Measurements from ENCODE around the gene CRYBG2. TPM values are rescaled to one million over a fixed set of nuclear protein-coding genes. Genes with fewer than 3 reads are reported as not detected.

CRYBG2 gene
- total RNA-seq, 1 donor from 2014 or later = 13.7 TPM

DNA sequence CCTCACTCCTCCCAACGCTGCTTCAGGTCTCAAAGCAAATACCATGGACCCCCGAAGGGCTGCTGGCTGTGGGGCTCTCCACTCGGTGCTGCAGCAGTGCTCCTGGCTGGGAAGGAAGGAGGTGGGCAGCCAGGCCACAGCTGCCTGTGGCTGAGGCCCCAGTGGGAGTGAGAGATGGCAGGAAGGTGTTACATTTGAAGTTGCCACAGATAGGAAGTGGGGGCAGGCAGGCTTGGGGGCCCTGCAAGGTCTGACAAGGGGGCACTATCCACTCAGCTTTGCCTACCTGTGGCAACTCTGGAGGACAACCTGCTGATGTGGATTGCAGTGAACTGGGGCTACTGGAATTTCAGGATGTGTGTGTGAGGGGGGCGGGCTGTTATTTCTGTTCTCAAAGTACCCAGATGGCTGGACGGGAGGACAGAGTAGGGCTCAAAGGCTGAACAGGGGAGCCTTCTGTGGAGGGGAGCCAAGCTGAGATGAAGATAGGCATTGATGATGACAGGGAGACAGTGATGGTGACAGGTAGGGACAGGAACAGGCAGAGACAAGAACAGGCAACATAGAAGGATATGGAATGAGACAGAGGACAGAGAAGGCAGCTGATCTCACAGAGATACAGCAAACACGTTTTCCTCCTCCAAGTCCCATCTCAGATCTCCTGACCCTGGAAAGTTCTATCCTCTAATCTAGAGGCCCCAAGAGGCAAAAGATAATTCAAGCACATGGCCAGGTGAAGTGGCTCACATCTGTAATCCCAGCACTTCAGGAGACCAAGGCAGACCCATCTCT is 16.9 kb upstream of the CRYBG2 start:
- DNase-seq = no peak

DNA sequence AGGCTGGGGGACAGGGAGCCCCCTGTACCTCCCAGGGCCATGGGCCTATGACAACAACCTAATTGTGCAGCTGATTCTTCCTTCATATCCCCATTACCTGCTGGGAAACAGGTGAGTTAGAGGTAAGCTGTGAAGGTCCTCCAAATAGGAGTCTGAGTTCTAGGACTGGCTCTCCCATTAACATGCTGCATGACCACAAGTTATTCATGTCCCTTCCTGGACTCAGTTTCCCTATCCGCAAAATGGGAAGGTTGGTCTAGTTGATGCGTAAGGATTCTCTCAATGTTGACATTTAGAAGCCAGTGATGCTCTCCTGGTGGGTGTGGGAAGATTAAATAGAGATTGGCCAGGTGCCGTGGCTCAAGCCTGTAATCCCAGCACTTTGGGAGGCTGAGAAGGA is 14.6 kb upstream of the CRYBG2 start:
- no peak for DNase-seq

DNA sequence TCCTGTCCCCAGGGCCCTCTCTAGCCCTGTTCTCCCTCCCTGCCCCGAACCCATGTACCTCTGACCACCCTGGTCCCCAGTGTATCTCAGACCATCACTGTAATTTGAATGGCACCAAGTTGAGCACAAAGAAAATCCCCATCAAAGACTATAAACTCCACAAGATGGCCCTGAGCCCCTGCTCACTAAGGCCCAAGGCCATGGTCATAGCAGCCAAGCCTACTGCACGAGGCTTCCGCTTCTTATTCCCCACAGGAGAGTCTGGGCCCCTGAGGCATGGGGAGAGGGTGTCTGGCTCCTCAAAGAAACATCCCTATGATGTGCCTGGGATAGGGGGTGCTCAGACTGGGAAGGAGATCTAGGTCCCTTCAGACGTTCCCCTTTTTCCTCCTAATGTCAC is 14.1 kb upstream of the CRYBG2 start:
- DNase-seq = no peak

DNA sequence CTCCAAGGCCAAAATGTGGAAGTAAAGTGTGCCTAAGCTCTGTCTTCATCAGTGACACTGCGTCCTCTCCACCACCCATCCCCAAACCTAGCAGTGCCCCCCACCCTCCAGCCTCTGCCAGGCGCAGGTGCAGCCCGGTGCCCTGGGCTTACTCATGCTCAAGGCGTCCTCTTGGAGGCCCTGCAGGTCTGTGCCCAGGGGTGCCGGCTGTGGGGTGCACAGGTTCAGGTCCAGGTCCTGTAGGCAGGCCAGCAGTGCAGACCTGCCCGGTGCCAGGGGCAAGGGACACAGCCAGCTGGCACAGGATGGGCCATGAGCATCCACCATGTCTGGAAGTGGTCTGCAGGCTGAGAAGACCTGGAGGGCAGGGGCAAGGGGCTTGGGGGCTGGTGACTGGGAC is 13.5 kb upstream of the CRYBG2 start:
- no peak for DNase-seq

DNA sequence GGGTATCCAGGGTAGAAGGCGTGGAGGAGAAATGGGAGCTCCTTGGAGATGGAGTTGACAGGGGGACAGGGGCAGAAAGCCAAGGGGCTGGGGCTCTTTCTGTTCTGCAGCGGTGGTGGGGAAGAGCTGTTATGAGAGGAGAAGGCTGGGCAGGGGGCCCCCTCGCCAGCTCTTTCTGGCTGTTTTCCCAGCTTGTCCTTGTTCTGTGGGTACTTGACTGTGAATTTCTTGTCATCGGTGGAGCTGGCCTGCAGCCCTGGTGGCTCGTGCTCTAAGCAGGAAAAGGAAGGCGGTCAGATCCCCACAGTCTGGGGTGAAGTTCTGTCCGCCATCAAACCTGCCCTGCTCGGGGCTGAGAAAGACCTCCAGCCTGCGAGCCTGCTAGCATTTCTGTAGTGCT is 11.0 kb upstream of the CRYBG2 start:
- DNase-seq = no peak

DNA sequence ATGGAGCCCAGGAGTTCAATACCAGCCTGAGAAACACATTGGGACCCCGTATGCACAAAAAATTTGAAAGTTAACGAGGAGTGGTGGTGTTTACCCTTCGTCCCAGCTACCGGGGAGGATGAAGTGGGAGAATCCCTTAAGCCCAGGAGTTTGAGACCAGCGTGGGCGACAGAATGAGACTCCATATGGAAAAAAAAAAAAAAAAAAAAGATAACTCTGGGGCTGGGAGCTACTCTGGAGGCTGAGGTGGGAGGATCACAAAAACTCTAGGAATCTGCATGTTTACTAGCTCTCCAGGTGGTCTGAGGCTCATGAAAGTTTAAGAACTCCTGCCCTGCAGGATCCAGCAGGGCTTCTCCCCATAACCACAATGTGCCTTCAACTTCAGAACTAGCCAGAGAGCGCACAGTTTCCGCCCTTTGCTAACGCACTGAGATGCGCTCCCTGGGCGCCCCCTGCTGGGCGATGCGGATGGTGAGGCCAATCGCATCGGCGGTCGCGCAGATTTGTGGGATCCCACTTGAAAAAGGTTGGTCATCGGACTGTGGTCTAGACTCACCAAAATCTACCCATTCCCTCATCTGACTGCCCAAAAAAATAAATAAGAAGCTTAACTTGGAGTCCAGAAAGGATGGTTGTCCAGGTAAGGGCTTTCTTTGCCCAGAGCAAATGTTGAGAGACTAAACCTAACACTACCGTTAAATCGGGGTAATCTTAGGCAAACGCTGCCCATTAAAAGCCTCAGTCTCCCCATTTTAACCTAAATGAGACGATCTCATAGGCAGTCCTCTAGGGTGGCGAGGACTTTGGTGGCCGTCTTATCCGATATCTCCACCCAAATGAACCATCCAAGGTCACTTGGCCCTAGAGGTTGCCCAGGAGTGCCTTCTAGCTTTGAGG is 9.9 kb upstream of the CRYBG2 start:
- peak; percentile 83 for DNase-seq

DNA sequence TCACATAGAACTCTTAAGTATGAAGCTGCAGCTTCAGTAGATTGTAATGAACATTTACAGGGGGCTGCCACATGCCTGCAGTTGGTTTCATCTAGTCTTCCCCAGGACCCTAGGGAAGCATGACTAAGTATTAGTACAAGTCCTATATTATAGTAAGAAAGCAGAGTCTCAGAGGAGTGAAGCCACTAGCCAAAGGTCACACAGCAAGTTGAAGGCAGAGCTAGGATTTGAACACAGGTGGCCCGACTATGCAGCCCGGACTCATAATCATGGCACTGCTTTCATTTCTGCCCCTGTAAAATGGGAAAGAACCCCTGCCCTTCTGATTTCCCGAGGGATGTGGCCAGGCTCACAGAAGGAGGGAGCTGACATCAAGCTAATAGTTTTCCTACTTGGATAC is 8.4 kb upstream of the CRYBG2 start:
- DNase-seq = no peak

DNA sequence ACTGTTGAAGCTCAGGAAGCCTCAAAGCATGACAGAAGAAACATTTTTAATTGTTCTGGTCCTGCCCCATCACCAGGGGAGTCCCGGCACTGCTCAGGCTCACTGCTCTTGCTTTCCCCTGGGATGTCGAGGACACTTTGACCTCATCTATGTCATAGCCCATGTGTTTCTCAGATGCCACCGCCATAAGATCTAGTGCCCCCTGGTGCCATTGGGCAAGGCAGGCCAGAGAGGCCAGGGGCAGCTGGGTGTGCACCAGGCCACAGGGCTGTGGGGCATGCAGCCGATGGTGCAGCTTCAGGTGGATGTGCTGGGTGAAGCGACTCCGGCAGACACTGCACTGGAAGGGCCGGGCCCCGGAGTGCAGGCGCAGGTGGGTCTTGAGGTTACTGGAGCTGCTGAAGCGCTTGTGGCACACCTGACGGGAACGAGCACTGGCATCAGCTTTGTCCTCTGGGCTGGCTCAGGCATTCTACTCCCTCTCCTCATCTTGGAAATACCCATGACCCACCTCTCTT is 7.7 kb upstream of the CRYBG2 start:
- DNase-seq = no peak

DNA sequence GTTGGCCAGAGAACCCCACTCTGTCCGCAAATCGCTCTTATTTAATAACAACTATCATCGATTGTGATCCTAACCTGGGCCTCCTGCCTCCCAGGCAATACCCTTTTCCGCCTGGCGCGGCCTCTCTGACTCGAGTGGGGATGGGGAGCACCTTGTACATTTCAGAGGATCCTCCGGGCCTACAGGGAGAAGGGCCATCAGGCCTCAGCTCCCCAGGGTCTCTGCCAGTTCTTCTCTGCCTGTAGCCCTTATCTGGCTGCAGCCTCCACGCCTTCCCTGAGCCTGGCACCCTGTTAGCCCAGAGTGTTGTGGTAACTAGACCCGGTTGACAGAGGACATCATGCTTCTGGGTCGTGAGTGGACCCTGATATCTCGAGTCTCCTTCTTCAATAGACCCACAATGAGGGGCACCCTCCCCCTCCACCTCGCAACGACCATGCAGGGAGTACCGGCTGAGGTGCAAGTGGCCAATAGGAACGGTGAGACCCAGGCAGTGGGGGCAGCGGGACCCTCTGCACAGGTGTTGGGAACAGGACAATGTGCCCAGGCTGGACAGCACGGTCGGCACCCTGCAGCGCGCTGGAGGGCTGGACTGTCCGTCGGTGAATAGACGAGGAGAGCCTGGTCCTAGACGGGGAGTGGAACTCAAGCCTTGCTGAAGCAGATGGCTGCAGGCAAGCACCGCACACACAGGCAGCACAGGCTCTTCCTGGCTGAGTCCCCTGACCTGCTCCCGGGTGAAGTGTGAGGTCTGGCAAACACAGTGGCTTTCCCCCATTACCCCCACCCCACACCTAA is 7.1 kb upstream of the CRYBG2 start:
- no peak for DNase-seq

DNA sequence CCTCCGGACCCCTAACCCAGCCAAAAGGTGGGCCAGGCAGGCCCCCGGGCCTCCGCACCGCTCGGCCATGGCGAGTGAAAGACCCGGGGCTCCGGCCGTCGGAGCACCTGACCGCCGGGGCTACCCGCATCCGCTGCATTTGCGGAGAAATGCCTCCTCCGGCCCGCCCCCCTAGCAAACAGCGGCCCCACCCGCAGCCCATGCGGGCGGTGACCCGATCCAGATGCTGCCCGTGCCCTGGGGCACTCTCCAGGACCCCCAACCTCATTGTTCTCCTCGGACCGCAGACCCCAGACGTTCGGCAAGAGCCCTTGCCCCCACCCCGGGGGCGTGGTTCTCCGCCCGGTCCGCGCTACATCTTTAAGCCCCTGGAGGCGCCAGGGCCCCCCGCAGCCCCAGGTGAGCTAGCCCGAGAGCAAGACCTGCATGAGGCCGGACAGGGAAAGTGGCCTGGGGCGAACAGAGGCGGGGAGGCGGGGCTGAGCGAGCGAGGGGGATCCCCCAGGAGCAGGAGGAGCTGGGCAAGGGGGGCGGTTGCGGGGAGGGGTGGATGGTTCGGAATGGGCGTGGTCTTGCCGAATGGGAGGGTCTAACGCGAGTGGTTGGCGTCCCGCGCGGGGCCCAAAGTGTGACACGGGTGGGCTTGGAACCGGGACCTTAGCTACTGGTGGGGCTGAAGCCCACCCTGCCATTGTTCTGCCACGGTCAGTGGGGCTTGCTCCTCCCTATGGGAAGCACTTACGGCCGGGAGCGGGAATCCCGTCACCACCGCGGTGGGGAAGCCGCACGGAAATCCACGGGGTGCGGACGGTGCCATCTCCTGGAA is 6.3 kb upstream of the CRYBG2 start:
- peak; percentile 17 for DNase-seq

DNA sequence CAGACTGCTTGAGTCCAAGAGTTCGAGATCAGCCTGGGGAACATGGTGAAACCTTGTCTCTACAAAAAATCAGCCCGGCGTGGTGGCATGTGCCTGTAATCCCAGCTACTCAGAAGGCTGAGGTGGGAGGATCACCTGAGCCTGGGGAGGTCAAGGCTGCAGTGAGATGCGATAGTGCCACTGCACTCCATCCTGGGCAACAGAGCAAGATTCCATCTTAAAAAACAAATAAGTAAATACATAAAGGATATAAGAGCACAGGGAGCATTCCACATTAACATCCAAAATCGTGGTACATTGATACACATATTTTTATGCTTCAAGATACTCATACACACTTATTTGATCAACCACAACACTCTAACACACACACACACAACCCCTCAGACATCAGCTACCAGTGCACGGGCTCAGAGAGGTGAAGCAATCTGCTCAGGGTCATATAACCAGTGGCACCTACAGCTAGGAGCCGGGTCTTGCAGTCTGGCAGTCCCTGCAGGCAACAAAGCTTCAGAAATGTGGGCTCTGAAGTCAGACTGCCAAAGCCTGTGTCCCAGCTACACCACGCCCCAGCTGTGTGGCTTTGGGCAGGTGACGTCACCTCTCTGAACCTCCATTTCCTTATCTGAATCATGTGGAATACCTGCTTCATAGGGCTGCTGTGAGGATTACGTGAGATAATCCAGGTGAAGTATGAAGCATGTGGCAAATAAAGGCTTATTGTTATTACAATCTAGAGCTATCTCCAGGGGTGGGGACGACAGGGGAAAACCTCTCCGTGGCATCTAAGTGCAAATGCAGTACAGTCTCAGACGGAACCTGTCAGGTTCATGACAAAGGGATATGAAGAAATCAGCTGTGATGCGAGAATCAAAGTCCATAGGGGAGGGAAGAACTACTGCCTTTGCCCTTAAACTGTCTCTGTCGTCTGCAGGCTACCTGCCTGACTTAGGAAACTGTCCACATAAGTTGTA is 4.8 kb upstream of the CRYBG2 start:
- DNase-seq = no peak

DNA sequence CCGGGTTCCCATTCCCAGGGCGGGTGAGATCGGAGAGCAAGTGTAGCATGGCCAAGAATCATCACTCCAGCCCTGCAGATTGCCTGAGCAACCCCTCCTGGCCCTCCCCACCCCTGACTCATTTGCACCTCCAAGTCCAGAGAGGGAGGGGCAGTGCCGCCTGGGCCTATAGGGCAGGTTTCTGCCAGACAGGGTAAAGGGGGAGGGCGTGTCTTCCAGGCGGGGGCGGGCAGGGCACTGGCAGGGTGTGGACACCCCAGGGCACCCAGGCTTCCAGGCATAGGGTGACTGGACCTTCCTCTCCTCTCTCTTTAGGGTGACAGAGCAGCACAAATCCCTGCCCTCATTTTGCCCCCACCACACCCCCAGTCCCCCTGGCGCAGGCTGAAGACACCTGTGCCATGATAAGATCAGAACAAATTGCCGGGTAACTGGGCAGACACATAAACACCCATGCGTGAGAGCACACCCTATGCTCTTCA is 3.2 kb upstream of the CRYBG2 start:
- DNase-seq = no peak

DNA sequence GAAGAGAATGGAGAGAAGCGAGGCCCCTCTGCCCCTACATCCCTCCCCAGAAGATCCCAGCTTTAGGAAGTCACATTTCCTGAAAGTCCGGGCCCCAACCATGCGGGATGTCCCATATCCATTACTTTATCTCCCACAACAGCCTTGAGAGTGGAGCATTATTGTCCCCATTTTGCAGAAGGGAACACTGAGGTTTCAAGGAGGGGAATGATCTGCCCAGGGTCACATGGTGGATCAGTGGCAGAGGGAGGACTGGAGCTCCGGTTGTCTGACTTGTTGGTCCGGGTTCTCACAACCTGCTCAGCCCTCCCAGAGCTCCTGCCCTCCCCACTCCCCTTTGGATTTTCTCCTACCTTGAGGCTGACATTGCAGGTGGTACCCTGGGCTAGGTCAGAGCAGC is 2.2 kb upstream of the CRYBG2 start:
- DNase-seq = no peak

DNA sequence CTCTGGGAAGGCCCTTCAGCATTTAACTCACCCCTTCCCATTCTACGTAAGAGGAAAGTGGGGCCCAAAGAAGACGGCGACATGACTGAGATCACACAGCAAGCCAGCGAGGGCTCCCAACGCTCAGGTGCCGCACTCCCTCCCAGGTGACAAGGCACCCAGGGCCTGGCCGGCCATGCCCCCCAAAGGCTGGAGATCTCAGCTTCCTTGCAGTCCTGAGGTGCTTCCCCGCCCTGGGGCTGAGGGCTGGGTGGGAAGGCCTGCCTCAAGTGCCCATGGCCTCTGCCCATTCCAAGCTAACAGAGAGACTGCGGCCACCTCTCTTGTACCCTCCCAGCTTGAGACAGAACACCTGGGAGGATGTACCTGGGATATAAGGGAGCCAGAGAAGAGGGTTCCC is 1.0 kb upstream of the CRYBG2 start:
- DNase-seq = no peak

DNA sequence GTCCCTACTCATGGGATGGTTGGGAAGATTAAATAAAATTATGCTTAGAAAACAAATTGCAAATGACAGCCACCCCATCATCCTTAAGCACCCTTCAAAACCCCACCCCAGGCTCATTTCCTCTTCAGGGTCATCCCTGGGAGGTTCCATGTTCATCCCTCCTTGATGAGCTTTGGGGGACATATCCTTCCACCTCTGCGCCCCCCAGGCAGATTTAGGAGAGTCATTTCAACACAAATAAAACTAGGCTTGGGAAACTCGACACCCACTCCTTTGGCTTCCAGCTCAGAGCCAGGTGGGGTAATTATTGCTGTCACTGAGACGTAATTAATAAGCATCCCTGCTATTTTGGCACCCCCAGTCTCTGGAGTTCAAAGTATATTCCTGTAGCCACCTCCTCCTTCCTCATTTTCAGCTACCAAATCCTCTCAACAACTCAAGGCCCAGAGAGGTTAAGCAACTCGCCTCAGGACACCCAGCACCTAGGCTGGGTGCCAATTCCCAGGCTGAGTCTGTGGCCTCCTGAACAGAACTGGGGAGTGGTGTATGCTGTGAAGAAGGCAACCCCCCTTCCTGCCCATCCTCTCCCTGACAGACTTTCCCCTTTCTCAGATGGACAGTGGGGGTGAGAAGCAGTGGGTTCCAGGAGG is 595 bp downstream of the CRYBG2 start:
- DNase-seq = no peak

DNA sequence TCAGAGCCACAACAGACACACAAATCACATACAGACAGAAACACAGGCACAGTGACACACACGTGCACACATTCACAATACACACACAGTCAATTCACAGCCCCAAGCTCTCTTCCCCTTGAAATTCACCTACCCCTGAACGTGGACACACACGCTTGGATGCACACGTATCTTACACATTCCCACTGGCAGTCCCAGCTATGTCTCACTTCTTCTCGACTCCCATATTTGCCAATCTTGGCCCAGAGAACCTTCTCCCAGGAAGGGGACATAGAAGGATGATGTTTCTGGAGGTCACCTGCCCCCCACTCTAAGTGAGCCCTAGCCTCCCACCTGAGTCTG is 1.6 kb downstream of the CRYBG2 start:
- DNase-seq = no peak

DNA sequence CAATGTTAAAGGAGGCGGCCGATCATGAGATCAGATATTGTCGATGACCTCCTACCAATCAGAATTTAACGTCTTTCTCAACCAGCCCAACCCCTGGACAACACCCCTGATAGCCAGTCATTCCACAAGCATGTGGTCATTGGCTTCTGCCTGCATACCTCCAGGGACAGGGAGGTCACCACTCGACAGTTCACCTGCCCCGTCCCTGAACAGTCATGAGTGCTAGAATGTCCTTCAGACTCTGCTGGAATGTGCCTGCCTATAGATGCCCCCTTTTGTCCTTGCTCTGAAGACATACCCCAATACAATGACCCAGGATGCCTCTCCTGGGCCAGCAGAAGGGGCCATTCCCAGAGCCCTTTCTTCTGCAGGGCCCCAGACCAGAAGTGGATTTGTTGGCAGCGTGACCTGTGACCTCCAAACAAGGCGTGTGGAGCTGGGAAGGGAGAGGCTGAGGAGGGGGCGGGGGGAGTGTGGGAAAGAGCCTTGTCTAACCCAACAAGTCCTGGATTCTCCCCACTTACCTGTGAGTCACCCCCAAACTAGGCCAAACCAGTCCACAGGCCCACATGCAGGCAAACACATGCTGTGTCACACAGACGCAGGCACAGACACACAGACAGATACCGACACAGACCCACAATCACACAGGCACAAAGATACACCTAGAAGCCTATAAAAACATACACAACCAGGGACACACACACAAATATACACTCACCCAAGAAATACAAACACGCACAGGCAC is 2.2 kb downstream of the CRYBG2 start:
- DNase-seq = no peak

DNA sequence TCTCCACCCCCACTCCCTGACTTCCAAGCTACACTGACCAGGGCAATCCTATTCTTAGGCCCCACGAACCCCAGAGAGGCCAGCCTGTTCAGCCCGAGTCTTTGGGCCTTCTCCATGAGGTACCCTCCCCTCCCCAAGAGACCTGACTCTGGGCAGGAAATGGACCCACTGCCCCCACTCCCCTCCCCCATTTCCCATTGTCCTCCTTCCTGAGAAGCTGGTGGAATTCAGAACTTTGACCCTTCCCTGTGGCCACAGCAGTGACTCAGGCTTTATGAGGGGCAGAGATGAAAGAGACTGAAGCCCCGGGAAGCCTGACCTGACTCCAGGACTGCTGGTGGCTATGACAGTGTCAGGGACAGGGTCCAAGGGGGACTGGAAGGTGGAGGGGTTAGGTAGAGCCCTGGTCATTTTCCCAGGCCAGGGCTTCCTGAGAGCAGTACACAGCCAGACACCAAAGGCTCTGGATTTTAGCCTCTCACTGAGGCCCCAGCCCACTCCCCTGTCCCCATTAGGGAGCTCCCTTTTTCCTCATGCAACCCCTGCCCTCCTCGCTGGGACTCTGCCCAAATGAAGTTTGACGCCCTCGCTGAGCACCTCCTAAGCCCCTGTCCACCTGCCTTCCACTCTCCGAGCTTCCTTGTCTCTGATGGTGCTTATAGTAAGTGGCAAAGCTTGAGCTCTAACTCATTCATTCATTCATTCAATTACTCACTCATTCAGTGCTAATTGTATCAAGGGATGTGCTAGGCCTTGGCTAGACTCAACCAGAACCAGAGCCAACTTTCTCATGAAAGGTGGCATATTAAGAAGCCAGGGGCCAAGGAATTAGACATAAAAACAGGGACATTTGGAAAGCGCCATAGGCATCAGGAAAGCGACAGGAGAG is 3.0 kb downstream of the CRYBG2 start:
- DNase-seq = no peak

All from tongue (tissue), 2 donors.